ENCODE results near the gene GNRHR.
"Not testable (repeated sequence)": the region's sequence is repeated elsewhere in the genome, so short reads cannot be mapped to it uniquely, and the experiment has no call there.

GNRHR gene

GRCh38 chr4:67754288-67754687 is at the start of gene GNRHR:
GNRHR (minus strand) TSS chr4:67754388; CDS start chr4:67754335, 53 bp downstream.
- no peak for DNase-seq (ENCODE audit: low read depth)

- no peak for DNase-seq (ENCODE audit: low read depth)
Measured at GRCh38 chr4:67796810-67797209, 42.6 kb upstream of the GNRHR start.

- DNase-seq (ENCODE audit: low read depth) = no peak
Measured at GRCh38 chr4:67790721-67791120, 36.5 kb upstream of the GNRHR start.

- no peak for DNase-seq (ENCODE audit: low read depth)
Measured at GRCh38 chr4:67787311-67787710, 33.1 kb upstream of the GNRHR start.

- no peak for DNase-seq (ENCODE audit: low read depth)
Measured at GRCh38 chr4:67785528-67785927, 31.3 kb upstream of the GNRHR start.

GRCh38 chr4:67779631-67780030 is 25.4 kb upstream of the GNRHR start:
- DNase-seq (ENCODE audit: low read depth) = no peak

GRCh38 chr4:67776746-67777145 is 22.6 kb upstream of the GNRHR start:
- DNase-seq (ENCODE audit: low read depth) = no peak

GRCh38 chr4:67770422-67770821 is 16.2 kb upstream of the GNRHR start:
- DNase-seq (ENCODE audit: low read depth) = no peak

- no peak for DNase-seq (ENCODE audit: low read depth)
Measured at GRCh38 chr4:67765928-67766327, 11.7 kb upstream of the GNRHR start.

GRCh38 chr4:67765401-67765800 is 11.2 kb upstream of the GNRHR start:
- no peak for DNase-seq (ENCODE audit: low read depth)

- no peak for DNase-seq (ENCODE audit: low read depth)
Measured at GRCh38 chr4:67764183-67764582, 10.0 kb upstream of the GNRHR start.

- DNase-seq (ENCODE audit: low read depth) = peak; percentile 22
Measured at GRCh38 chr4:67762086-67762485, 7.9 kb upstream of the GNRHR start.

- not testable (repeated sequence) for DNase-seq (ENCODE audit: low read depth)
Measured at GRCh38 chr4:67756991-67757390, 2.8 kb upstream of the GNRHR start.

- no peak for DNase-seq (ENCODE audit: low read depth)
Measured at GRCh38 chr4:67755974-67756373, 1.8 kb upstream of the GNRHR start.

GRCh38 chr4:67751260-67751659 is 2.9 kb downstream of the GNRHR start:
- DNase-seq (ENCODE audit: low read depth) = no peak

- no peak for DNase-seq (ENCODE audit: low read depth)
Measured at GRCh38 chr4:67750691-67751090, 3.5 kb downstream of the GNRHR start.

- DNase-seq (ENCODE audit: low read depth) = no peak
Measured at GRCh38 chr4:67749286-67749685, 4.9 kb downstream of the GNRHR start.

GRCh38 chr4:67746797-67747495 is 7.2 kb downstream of the GNRHR start:
- DNase-seq (ENCODE audit: low read depth) = no peak

- no peak for DNase-seq (ENCODE audit: low read depth)
Measured at GRCh38 chr4:67744561-67745283, 9.5 kb downstream of the GNRHR start.

- no peak for DNase-seq (ENCODE audit: low read depth)
Measured at GRCh38 chr4:67743194-67743593, 11.0 kb downstream of the GNRHR start.

- no peak for DNase-seq (ENCODE audit: low read depth)
Measured at GRCh38 chr4:67736262-67736661, 17.9 kb downstream of the GNRHR start.

- DNase-seq (ENCODE audit: low read depth) = no peak
Measured at GRCh38 chr4:67735325-67735724, 18.9 kb downstream of the GNRHR start.

- DNase-seq (ENCODE audit: low read depth) = not testable (repeated sequence)
Measured at GRCh38 chr4:67730511-67730910, 23.7 kb downstream of the GNRHR start.
